GM19023 (cell line): ENCODE results near the gene HBA1.
"Not testable (repeated sequence)": the region's sequence is repeated elsewhere in the genome, so short reads cannot be mapped to it uniquely, and the experiment has no call there.

Experiments used
- ATAC-seq: cut with Tn5 transposase; IDR thresholded peaks from one replicate; pipeline ENCODE4 v1.9.1; 2021; ENCODE audit warnings: mild to moderate bottlenecking, moderate library complexity; ENCODE audit not compliant: unreplicated experiment

The HBA1 gene

DNA sequence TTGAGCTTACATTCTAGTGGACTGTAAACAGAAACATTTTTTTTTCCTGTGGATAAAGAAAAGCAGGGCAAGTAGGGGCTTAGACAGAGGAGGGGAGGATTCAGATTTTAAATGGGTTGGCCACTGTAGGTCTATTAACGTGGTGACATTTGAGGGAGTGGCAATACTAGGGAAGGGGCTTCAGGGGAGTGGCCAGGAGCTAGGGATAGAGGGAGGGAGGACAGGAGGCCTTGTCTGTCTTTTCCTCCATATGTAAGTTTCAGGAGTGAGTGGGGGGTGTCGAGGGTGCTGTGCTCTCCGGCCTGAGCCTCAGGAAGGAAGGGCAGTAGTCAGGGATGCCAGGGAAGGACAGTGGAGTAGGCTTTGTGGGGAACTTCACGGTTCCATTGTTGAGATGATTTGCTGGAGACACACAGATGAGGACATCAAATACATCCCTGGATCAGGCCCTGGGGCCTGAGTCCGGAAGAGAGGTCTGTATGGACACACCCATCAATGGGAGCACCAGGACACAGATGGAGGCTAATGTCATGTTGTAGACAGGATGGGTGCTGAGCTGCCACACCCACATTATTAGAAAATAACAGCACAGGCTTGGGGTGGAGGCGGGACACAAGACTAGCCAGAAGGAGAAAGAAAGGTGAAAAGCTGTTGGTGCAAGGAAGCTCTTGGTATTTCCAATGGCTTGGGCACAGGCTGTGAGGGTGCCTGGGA lies 17.2 kb upstream of the HBA1 start:
- no peak for ATAC-seq

DNA sequence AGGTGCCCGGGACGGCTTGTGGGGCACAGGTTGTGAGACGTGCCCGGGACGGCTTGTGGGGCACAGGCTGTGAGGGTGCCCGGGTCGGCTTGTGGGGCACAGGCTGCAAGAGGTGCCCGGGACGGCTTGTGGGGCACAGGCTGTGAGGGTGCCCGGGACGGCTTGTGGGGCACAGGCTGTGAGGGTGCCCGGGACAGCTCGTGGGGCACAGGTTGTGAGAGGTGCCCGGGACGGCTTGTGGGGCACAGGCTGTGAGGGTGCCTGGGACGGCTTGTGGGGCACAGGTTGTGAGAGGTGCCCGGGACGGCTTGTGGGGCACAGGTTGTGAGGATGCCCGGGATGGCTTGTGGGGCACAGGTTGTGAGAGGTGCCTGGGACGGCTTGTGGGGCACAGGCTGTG lies 16.2 kb upstream of the HBA1 start:
- ATAC-seq: not testable (repeated sequence)

DNA sequence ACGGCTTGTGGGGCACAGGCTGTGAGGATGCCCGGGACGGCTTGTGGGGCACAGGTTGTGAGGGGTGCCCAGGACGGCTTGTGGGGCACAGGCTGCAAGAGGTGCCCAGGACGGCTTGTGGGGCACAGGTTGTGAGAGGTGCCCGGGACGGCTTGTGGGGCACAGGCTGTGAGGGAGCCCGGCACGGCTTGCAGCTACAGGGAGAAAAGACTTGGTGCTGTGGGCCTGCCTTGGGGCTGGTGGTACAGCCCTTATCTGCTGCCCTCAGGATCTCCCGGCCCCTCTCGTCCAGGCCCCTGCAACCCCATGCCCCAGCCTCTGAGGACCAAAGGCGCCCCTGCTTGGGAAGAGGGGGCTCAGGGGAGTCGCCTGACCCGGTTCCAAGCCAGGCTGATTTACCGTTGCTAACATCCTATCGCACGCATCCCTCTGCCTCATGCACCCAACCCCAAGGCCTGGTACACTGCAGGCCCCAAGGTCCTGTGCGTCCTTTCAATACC lies 15.7 kb upstream of the HBA1 start:
- ATAC-seq: no peak

DNA sequence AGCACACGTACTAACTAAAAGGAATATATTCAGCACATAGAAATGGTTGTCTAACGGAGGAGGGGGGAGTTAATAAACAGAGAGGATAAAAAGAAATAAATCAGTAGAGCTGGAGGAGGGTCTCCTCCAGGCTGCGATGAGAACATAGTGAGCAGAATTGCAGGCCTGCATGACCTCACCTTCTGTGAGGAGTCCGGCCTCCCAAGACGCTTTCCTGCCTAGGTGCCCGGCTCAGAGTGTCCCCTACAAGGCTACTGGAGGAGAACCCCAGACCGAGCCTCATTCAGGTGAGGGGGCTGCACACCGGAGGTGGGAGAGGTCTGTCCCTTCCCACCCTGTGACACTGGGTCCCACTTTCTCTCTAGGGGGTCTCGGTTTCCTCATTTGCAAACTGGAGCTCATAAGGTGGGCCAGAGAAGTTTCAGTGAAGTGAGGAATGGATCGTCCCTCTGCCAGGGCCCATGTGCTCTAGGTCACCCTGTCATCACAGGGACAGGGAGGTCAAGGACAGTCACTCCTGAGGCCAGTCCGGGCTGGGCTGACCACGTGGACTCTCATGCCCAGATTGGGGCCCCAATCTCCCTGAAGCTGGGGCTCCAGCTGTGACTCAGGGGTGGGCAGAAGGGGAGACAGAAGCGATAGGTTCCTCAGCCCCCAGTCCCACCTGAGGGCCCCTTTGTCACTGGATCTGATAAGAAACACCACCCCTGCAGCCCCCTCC lies 14.0 kb upstream of the HBA1 start:
- no peak for ATAC-seq

DNA sequence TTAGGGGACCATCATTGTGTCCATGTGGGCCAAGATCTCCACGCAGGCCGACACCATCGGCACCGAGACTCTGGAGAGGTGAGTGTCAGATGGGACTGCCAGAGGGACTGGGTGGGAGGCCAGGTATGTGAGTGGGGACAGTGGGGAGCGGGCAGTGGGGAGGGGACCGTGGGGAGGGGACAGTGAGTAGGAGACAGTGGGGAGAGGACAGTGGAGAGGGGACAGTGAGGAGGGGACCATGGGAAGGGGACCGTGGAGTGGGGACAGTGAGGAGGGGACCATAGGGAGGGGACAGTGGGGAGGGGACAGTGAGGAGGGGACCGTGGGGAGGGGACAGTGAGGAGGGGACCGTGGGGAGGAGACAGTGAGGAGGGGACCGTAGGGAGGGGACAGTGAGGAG lies 13.3 kb upstream of the HBA1 start:
- ATAC-seq: not testable (repeated sequence)

DNA sequence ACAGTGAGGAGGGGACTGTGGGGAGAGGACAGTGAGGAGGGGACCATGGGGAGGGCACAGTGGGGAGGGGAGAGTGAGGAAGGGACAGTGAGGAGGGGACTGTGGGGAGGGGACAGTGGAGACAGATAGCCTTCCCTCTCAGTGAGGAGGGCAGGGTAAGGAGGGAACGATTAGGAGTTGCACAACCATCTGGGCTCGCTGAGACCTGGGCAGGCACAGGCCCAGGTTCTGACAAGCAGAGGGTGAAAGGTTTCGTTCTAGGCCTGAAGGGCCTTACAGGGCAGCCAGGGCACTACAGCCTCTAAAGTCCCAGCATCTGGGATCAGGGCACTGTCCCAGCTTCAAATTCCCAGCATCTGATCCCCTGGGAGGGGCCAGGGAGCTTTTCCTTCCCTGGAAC lies 12.8 kb upstream of the HBA1 start:
- ATAC-seq: not testable (repeated sequence)

DNA sequence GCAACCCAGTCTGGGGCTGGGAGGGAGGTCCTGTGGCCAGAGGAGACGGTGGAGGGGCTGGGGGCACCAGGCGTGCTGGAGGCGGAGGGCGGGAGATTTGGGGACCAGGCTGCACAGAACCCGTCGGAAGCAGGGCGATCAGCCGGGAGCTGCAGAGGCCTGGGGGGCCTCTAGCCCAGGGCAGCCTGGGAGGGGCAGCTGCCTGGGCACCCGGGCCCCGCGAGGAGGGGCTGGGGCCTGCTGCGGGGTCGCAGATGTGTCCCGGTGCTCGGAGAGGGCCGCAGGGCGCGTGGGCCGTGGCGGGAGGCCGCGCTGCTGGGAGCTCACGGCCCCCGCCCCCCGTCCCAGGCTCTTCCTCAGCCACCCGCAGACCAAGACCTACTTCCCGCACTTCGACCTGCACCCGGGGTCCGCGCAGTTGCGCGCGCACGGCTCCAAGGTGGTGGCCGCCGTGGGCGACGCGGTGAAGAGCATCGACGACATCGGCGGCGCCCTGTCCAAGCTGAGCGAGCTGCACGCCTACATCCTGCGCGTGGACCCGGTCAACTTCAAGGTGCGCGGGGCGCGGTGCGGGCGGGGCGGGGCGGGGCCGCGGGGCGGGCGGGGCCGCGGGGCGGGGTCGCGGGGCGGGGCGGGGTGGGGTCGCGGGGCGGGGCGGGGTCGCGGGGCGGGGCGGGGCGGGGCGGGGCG lies 12.2 kb upstream of the HBA1 start:
- ATAC-seq: not testable (repeated sequence)

DNA sequence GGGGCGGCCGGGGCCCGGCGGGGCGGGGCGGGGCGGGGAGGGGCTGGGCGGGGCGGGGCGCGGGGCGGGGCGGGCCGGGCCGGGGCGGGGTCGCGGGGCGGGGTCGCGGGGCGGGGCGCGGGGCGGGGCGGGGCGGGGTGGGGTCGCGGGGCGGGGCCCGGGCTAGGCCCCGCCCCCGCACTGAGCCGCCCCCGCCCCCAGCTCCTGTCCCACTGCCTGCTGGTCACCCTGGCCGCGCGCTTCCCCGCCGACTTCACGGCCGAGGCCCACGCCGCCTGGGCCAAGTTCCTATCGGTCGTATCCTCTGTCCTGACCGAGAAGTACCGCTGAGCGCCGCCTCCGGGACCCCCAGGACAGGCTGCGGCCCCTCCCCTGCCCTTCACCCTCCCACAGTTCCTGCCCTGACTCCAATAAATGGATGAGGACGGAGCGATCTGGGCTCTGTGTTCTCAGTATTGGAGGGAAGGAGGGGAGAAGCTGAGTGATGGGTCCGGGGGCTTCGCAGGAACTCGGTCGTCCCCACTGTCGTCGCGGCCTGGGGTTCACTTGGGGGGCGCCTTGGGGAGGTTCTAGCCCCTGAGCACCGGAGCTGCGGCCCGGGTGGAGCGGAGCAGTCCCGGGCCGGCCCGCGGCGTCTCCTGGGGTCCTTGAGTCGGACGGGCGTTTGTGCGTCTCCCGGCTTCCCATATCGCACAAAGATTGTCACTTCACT lies 11.5 kb upstream of the HBA1 start:
- no peak for ATAC-seq

DNA sequence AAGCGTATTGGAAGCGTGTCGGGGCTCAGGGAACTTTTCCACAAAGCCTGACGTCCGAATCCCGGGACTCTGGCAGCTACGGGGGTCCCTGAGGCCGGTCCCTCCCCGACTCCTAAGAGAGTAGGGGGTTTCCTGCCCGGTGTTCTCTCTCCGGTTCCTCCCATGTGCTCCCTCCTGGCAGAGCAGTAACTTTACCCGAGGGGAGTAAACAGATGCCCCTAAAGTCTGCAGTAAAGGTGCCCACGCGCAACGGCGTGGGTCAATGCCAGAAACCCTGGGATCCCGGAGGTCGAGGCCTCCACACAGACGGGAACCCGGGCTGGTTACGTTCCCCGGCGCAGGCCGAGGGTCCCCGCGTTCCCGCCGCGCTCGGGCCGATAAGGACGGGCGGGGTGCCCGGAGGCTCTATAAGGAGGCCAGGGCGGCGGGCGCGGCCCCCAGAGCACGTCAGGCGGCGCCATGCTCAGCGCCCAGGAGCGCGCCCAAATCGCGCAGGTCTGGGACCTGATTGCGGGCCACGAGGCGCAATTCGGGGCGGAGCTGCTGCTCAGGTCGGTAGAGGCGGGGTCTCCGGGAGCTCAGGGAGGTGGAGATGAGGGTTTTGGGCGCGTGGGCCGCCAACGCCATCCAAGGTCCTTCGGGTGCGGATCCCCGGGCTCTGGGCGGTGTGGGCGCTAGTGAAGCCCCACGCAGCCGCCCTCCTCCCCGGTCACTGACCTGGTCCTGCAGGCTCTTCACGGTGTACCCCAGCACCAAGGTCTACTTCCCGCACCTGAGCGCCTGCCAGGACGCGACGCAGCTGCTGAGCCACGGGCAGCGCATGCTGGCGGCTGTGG lies 10.7 kb upstream of the HBA1 start, which contains the start of gene HBM:
Gene HBM (plus strand): TSS at position 440 of the 836 bp plus-strand sequence. CDS start 20 bp downstream, at position 460.
- no peak for ATAC-seq

DNA sequence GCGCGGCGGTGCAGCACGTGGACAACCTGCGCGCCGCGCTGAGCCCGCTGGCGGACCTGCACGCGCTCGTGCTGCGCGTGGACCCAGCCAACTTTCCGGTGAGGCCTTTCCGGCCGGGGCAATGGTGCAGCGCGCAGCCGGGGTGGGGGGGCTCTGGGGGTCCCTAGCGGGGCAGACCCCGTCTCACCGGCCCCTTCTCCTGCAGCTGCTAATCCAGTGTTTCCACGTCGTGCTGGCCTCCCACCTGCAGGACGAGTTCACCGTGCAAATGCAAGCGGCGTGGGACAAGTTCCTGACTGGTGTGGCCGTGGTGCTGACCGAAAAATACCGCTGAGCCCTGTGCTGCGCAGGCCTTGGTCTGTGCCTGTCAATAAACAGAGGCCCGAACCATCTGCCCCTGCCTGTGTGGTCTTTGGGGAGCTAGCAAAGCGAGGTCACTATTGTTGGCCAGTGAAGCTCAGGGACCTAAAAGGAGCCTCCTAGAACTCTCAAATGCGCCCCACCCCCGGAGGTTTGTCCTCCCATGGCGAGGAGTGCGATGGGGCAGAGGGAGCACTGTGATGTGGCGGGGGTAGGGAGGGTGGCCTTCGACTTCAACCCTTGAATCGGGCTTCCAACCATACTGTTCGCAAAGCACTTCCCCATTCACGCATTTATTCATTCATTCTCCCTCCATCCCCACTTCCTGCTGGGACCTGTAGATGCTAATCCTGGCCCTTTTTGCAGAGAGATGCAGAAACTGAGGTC lies 9.9 kb upstream of the HBA1 start:
- ATAC-seq: no peak

DNA sequence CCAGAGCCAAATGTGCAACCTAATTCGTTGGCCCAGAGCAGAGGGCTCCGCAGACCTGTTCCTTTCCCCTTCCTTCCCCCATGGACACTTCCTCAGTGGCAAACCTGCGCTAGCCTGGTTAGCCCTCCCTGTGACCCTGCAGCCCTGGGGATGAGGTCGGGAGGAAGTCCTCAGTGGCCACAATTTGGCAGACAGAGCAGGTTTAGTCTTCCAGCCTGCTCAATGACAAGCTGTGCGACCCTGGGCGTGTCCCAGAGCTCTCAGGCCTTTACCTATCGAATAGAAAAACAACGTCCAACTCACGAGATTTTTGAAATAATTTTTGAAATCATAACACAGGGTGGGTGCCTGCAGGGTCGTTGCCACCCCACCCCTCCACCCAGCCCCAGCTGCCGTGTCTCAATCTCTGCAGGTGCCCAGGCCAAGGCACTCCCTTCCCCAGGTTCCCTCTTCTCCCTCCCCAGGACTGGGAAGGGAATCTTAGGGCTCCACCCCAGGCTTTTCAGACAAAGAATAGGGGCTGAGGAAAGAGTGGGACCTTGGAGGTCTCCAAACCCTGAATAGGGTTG lies 9.3 kb upstream of the HBA1 start:
- no peak for ATAC-seq

DNA sequence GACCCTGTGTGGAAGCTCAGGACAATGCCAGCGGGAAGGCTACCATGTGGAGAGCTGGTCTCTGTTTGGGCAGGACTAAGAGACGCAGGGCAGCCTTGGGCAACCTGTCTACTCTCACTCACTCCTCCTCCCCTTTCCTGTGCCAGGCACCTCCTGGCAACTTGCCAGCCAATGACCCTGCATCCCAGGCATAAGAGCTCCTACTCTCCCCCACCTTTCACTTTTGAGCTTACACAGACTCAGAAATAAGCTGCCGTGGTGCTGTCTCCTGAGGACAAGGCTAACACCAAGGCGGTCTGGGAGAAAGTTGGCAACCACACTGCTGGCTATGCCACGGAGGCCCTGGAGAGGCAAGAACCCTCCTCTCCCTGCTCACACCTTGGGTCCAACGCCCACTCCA lies 8.1 kb upstream of the HBA1 start:
- ATAC-seq: no peak

DNA sequence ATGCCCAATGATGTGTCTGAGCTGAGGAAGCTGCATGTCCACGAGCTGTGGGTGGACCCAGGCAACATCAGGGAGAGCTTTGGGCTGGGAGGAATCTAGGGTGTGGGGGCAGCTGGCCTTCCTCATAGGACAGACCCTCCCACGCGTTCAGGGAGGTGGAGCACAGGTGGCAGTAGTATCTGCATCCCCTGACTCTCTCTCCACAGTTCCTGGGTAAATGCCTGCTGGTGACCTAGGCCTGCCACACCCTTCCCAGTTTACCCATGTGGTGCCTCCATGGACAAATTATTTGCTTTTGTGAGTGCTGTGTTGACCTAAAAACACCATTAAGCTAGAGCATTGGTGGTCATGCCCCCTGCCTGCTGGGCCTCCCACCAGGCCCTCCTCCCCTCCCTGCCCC lies 7.5 kb upstream of the HBA1 start:
- ATAC-seq: no peak

DNA sequence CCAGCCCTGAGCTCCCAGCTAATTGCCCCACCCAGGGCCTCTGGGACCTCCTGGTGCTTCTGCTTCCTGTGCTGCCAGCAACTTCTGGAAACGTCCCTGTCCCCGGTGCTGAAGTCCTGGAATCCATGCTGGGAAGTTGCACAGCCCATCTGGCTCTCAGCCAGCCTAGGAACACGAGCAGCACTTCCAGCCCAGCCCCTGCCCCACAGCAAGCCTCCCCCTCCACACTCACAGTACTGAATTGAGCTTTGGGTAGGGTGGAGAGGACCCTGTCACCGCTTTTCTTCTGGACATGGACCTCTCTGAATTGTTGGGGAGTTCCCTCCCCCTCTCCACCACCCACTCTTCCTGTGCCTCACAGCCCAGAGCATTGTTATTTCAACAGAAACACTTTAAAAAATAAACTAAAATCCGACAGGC lies 6.4 kb upstream of the HBA1 start:
- ATAC-seq: not testable (repeated sequence)

DNA sequence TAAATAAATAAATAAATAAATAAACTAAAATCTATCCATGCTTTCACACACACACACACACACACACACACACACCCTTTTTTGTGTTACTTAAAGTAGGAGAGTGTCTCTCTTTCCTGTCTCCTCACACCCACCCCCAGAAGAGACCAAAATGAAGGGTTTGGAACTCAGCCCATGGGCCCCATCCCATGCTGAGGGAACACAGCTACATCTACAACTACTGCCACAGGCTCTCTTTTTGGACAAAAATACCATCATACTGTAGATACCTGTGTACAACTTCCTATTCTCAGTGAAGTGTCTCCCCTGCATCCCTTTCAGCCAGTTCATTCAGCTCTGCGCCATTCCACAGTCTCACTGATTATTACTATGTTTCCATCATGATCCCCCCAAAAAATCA lies 5.7 kb upstream of the HBA1 start:
- no peak for ATAC-seq

DNA sequence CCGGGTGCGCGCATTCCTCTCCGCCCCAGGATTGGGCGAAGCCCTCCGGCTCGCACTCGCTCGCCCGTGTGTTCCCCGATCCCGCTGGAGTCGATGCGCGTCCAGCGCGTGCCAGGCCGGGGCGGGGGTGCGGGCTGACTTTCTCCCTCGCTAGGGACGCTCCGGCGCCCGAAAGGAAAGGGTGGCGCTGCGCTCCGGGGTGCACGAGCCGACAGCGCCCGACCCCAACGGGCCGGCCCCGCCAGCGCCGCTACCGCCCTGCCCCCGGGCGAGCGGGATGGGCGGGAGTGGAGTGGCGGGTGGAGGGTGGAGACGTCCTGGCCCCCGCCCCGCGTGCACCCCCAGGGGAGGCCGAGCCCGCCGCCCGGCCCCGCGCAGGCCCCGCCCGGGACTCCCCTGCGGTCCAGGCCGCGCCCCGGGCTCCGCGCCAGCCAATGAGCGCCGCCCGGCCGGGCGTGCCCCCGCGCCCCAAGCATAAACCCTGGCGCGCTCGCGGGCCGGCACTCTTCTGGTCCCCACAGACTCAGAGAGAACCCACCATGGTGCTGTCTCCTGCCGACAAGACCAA lies 4.0 kb upstream of the HBA1 start, which contains the start of gene HBA2:
Gene HBA2 (plus strand): TSS at position 503 of the 568 bp plus-strand sequence. CDS start 37 bp downstream, at position 540.
- not testable (repeated sequence) for ATAC-seq

DNA sequence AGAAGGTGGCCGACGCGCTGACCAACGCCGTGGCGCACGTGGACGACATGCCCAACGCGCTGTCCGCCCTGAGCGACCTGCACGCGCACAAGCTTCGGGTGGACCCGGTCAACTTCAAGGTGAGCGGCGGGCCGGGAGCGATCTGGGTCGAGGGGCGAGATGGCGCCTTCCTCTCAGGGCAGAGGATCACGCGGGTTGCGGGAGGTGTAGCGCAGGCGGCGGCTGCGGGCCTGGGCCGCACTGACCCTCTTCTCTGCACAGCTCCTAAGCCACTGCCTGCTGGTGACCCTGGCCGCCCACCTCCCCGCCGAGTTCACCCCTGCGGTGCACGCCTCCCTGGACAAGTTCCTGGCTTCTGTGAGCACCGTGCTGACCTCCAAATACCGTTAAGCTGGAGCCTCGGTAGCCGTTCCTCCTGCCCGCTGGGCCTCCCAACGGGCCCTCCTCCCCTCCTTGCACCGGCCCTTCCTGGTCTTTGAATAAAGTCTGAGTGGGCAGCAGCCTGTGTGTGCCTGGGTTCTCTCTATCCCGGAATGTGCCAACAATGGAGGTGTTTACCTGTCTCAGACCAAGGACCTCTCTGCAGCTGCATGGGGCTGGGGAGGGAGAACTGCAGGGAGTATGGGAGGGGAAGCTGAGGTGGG lies 3.1 kb upstream of the HBA1 start:
- not testable (repeated sequence) for ATAC-seq
